ENCODE measurements around the gene CDH13. TPM values are rescaled to one million over a fixed set of nuclear protein-coding genes. Genes with fewer than 3 reads are reported as not detected.
A peak's percentile ranks its signal among the peaks of the same experiment; 100 is the strongest.

CDH13 gene
- total and polyA plus RNA-seq, 7 donors = 6.1 to 30.7 (median 22.8) TPM

GRCh38 chr16:83464991-83465390 lies 838.2 kb downstream of the CDH13 start:
- no peaks in the 10 kb centered on the region for H3K4me1 ChIP-seq
- no peaks in the 10 kb centered on the region for H3K36me3 ChIP-seq (ENCODE audit: insufficient read depth in 1 of 2, low read depth in 1 of 2)
- H3K9me3 ChIP-seq = no peaks in the 10 kb centered on the region
- ATAC-seq = no peak
- H3K4me3 ChIP-seq = no peak overlapping the region
- 83 to 88% (median 84%) methylated on average over 6 of the region's 6 CpGs for WGBS, 3 donors
- no peak for TF ChIP-seq CTCF (IDR thresholded peaks at IDR 0.05)
- intact Hi-C loops (cut with DNase I) = no loop called here
- no peak overlapping the region for H3K27ac ChIP-seq
- no peak for DNase-seq
- no peaks in the 10 kb centered on the region for H3K27me3 ChIP-seq (ENCODE audit: insufficient read depth in 3 of 3, low read length in 2 of 3)

- Histone ChIP-seq H3K36me3 (ENCODE audit: insufficient read depth in 1 of 2, low read depth in 1 of 2) (no peaks in the 10 kb centered on the region), H3K4me3 (no peak overlapping the region), H3K9me3 (no peaks in the 10 kb centered on the region), H3K27me3 (ENCODE audit: insufficient read depth in 3 of 3, low read length in 2 of 3) (no peaks in the 10 kb centered on the region), H3K4me1 (peaks cover 23% of the 10 kb centered on the region), H3K27ac (no peak overlapping the region)
- intact Hi-C loops (cut with DNase I) = no loop called here
- TF ChIP-seq CTCF (IDR thresholded peaks at IDR 0.05) = no peak
- DNase-seq = no peak
- 93 to 94% (median 94%) methylated on average over 3 of the region's 3 CpGs for WGBS, 3 donors
- no peak for ATAC-seq
Observed at GRCh38 chr16:83470416-83470815, 843.6 kb downstream of the CDH13 start.

GRCh38 chr16:83472776-83473501 lies 846.2 kb downstream of the CDH13 start:
- no peaks in the 10 kb centered on the region for H3K36me3 ChIP-seq (ENCODE audit: insufficient read depth in 1 of 2, low read depth in 1 of 2)
- no peak for DNase-seq
- no peak overlapping the region for H3K27ac ChIP-seq
- H3K4me3 ChIP-seq = no peak overlapping the region
- no peaks in the 10 kb centered on the region for H3K9me3 ChIP-seq
- 46 to 59% (median 51%) methylated on average over 7 of the region's 7 CpGs for WGBS, 3 donors
- ATAC-seq = peak in 1 of 4 donors; percentile 68
- TF ChIP-seq CTCF (IDR thresholded peaks at IDR 0.05) = no peak
- intact Hi-C loops (cut with DNase I) = no loop called here
- H3K4me1 ChIP-seq = peaks cover 23% of the 10 kb centered on the region
- H3K27me3 ChIP-seq (ENCODE audit: insufficient read depth in 3 of 3, low read length in 2 of 3) = no peaks in the 10 kb centered on the region

- intact Hi-C loops (cut with DNase I) = no loop called here
- WGBS, 3 donors = 88 to 90% (median 89%) methylated on average over 2 of the region's 2 CpGs
- ATAC-seq = peak; percentile 83 to 97 (median 95)
- no peak for TF ChIP-seq CTCF (IDR thresholded peaks at IDR 0.05)
- H3K4me3 ChIP-seq = no peak overlapping the region
- peaks cover 23% of the 10 kb centered on the region for H3K4me1 ChIP-seq
- peak overlapping the region; percentile 9 for H3K27ac ChIP-seq
- no peaks in the 10 kb centered on the region for H3K9me3 ChIP-seq
- no peaks in the 10 kb centered on the region for H3K27me3 ChIP-seq (ENCODE audit: insufficient read depth in 3 of 3, low read length in 2 of 3)
- no peak for DNase-seq
- no peaks in the 10 kb centered on the region for H3K36me3 ChIP-seq (ENCODE audit: insufficient read depth in 1 of 2, low read depth in 1 of 2)
Observed at GRCh38 chr16:83473926-83474650, 847.3 kb downstream of the CDH13 start.

All from psoas muscle (tissue), 8 donors.